Activated naive CD4-positive, alpha-beta T cell treated with anti-CD3 and anti-CD28 coated beads, Interleukin-2, amount 50 U/mL, for 24 hours (primary cell): ENCODE results near the gene BTNL3.
A peak's percentile ranks its signal among the peaks of the same experiment; 100 is the strongest.
"Not testable (repeated sequence)": the region's sequence is repeated elsewhere in the genome, so short reads cannot be mapped to it uniquely, and the experiment has no call there.

Experiments
- H3K27ac Mint-ChIP-seq: one replicate; pipeline ENCODE4 v1.8.0; 2021; ENCODE audit warnings: mild to moderate bottlenecking, mixed read lengths
- H3K27me3 Mint-ChIP-seq: one replicate; pipeline ENCODE4 v1.8.0; 2021; ENCODE audit warnings: mixed read lengths
- H3K36me3 Mint-ChIP-seq: one replicate; pipeline ENCODE4 v1.8.0; 2021; ENCODE audit warnings: mixed read lengths
- H3K4me1 Mint-ChIP-seq: one replicate; pipeline ENCODE4 v1.8.0; 2021; ENCODE audit warnings: mixed read lengths
- H3K4me3 Mint-ChIP-seq: one replicate; pipeline ENCODE4 v1.8.0; 2021; ENCODE audit warnings: mild to moderate bottlenecking, mixed read lengths
- H3K9me3 Mint-ChIP-seq: one replicate; pipeline ENCODE4 v1.8.0; 2021; ENCODE audit warnings: mixed read lengths

BTNL3 gene

DNA sequence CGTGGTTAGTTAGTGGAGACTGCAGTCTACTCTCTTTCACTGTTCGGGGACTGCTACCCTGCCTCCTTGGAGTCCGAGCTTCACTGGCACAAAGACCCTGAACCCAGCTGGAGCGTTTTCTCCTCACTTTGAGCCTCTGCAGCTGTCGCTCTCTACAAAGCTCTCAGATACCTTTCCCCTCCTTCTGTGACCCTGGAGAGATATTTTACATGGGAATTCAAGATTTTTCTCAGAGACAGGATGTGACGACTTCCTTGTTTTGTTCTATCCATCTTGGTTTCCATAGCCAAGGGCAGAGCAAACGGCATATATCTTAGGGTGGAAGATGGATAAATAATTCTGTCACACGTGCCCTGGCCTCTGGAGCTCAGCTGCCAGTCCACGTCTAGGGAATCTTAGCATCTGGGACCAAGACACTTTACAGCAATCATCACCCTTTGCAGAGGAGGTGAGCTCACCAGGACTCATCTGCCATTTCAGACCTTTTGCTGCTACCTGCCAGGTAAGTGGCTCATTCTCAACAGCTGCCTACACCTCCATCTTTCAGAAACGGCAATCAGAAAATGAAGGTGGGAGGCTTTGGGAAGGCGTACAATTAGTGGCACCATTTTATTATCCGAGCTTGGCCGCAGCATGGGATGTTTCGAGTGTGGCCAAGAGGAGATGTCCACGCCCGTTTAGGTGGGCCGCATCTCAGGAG, 51.4 kb downstream of the BTNL3 start, which contains the start of gene BTNL9:
Gene BTNL9, plus strand, starts transcription at position 336 of the 700 bp plus-strand sequence. CDS start 5,224 bp downstream, outside the sequence.
- Mint-ChIP-seq H3K27me3 (peaks cover 18% of the 10 kb centered on the region), H3K4me3 (no peak within 1 kb of the TSS), H3K36me3 (no peaks in the 10 kb centered on the region), H3K27ac (no peak within 1 kb of the TSS), H3K4me1 (no peaks in the 10 kb centered on the region), H3K9me3 (no peaks in the 10 kb centered on the region)

DNA sequence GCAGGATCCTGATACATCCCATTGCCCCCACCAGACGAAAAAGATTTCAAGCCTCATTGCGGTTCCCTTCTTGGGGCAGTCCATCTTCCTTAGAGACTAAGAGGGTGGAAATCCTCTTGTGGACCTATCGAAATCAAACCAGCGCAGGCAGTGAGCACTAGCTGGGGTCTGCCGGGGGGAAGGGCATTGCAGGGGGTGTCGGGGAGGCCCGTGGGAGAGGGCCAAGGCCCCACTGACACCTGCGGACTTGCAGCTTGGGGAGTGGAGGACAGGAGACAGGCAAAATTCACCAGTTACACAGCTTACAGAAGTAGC, 51.9 kb downstream of the BTNL3 start:
- H3K4me3 Mint-ChIP-seq, result no peak overlapping the region
- no peaks in the 10 kb centered on the region for H3K4me1 Mint-ChIP-seq
- no peak overlapping the region for H3K27ac Mint-ChIP-seq
- H3K36me3 Mint-ChIP-seq, result no peaks in the 10 kb centered on the region
- no peaks in the 10 kb centered on the region for H3K9me3 Mint-ChIP-seq
- H3K27me3 Mint-ChIP-seq, result peaks cover 18% of the 10 kb centered on the region

DNA sequence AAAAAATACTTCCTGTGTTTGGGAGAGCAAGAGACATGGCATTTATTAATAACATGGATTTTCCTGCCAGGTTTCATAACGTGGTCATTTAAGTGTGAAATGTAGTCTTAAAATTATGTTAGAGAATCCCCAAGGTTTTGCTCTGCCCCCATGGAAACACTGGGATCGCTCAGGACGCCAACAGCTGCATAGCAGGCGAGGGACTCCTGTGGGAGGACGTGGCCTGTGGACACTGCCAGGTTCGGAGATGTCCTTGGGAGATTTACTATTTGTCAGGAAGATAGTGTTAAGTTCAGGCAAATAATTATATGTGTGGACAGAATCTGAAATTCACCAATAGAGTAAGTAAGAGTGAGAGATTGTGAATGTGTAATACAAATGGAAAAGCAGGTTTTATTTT, 52.4 kb downstream of the BTNL3 start:
- Mint-ChIP-seq H3K27me3 (peaks cover 18% of the 10 kb centered on the region), H3K4me3 (no peak overlapping the region), H3K9me3 (no peaks in the 10 kb centered on the region), H3K36me3 (no peaks in the 10 kb centered on the region), H3K4me1 (no peaks in the 10 kb centered on the region), H3K27ac (no peak overlapping the region)

GRCh38 chr5:181042036-181042713, 53.5 kb downstream of the BTNL3 start:
- Mint-ChIP-seq H3K27ac (no peak overlapping the region), H3K4me3 (no peak overlapping the region), H3K9me3 (no peaks in the 10 kb centered on the region), H3K27me3 (peaks cover 18% of the 10 kb centered on the region), H3K4me1 (no peaks in the 10 kb centered on the region), H3K36me3 (no peaks in the 10 kb centered on the region)

DNA sequence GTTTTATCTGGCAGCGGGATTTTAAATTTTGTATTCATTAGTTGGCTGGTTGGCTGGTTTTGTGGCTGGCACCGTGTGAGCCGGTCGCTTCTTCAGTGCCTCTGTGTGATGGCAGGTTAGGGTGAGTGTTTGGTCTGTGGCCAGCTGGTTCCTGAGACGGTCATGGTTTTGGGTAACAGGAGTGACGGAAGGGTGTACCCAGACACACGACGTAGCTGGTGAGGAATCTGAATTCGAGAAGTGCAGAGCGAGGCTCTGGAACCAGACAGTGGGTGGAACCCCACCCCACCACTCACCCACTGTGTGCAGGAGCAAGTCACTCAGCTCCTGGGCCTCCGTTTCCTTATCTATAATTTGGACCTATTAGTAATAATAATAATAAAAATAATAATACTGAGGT, 54.1 kb downstream of the BTNL3 start:
- peaks cover 20% of the 10 kb centered on the region for H3K27me3 Mint-ChIP-seq
- H3K4me3 Mint-ChIP-seq, result no peak overlapping the region
- H3K36me3 Mint-ChIP-seq, result no peaks in the 10 kb centered on the region
- no peak overlapping the region for H3K27ac Mint-ChIP-seq
- H3K9me3 Mint-ChIP-seq, result no peaks in the 10 kb centered on the region
- no peaks in the 10 kb centered on the region for H3K4me1 Mint-ChIP-seq

DNA sequence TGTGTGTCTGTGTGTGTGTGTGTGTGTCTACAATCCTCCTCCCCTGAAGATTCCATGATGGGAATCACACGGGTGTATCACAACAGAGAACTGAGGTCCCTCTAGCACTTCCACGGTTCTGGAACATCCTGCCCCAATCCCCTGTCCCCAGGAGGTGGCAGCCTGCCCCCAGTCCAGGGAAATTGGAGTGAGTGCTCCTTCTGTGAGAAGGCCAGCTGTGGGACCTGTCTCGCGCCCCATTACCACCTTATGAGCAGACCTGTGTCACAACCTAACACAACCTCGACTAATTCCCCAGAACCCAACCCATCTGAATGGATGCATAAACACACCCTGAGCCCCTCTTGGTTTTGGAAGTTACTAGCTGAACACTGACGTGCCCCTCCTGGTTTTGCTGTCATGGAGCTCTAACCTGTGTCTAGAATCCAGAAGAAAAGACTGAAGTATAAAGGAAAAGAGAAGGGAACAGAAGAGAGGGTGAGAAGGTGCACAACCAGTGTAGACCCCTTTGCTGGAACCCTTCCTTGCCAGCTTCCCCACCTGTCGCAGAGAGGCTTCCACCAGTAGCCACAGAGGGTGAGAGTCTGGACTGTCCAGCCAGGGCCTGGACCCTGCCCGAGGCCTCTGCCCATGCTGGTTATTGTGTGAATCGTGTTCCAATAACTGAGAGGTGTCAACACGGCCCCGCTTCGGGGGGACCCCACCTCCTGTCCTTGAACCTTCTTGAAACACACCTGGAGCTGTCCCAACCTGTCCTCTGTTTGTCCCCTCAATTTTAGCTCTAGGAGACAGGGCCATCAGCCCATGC, 54.8 kb downstream of the BTNL3 start:
- peaks cover 27% of the 10 kb centered on the region for H3K27me3 Mint-ChIP-seq

DNA sequence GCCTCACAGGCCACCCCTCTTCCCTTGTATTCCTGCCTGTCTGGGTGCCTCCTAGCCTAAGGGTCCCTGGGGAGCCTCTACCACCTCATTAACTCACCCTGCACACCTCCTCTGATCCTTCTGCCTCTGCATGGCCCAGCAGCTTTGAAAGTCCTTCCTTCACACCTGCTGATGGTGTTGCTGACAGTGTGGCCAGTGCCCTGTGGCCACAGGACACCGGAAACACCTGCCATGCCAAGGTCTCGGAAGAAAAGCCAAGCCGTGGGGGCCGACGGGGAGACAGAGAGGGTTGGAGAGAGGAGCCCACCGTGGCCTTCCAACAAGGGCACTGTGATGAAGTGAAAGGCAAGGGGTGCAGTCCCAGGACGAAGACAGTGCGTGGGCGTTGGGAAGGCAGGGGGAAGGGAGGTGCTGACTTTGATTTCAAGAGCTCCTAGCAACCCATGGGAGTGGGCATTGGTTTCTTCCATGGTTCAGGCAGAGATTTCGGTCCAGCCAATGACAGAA, 55.5 kb downstream of the BTNL3 start:
- no peaks in the 10 kb centered on the region for H3K36me3 Mint-ChIP-seq
- H3K4me3 Mint-ChIP-seq, result no peak overlapping the region
- H3K27me3 Mint-ChIP-seq, result peaks cover 30% of the 10 kb centered on the region
- no peak overlapping the region for H3K27ac Mint-ChIP-seq
- H3K4me1 Mint-ChIP-seq, result no peaks in the 10 kb centered on the region
- no peaks in the 10 kb centered on the region for H3K9me3 Mint-ChIP-seq

More for the DNA sequence above, 54.8 kb downstream of the BTNL3 start:
- Mint-ChIP-seq H3K4me1 (no peaks in the 10 kb centered on the region), H3K27ac (no peak overlapping the region), H3K36me3 (no peaks in the 10 kb centered on the region), H3K9me3 (no peaks in the 10 kb centered on the region), H3K4me3 (no peak overlapping the region)

- Mint-ChIP-seq H3K4me3 (no peak overlapping the region), H3K9me3 (no peaks in the 10 kb centered on the region), H3K27me3 (peaks cover 34% of the 10 kb centered on the region), H3K4me1 (no peaks in the 10 kb centered on the region), H3K27ac (no peak overlapping the region), H3K36me3 (no peaks in the 10 kb centered on the region)
Observed at GRCh38 chr5:181044662-181045305, 56.1 kb downstream of the BTNL3 start.

GRCh38 chr5:181045316-181045715, 56.7 kb downstream of the BTNL3 start:
- no peak overlapping the region for H3K27ac Mint-ChIP-seq
- H3K36me3 Mint-ChIP-seq, result no peaks in the 10 kb centered on the region
- no peaks in the 10 kb centered on the region for H3K9me3 Mint-ChIP-seq
- no peaks in the 10 kb centered on the region for H3K4me1 Mint-ChIP-seq
- H3K4me3 Mint-ChIP-seq, result no peak overlapping the region
- H3K27me3 Mint-ChIP-seq, result peaks cover 38% of the 10 kb centered on the region

DNA sequence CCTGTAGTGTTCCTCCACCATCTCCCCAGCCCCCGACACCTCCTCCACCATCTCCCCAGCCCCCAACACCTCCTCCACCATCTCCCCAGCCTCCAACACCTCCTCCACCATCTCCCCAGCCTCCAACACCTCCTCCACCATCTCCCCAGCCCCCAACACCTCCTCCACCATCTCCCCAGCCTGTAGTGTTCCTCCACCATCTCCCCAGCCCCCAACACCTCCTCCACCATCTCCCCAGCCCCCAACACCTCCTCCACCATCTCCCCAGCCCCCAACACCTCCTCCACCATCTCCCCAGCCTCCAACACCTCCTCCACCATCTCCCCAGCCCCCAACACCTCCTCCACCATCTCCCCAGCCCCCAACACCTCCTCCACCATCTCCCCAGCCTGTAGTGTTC, 57.2 kb downstream of the BTNL3 start:
- not testable (repeated sequence) for H3K4me3 Mint-ChIP-seq, H3K27ac Mint-ChIP-seq, H3K9me3 Mint-ChIP-seq, H3K36me3 Mint-ChIP-seq, H3K4me1 Mint-ChIP-seq
- H3K27me3 Mint-ChIP-seq, result peaks cover 40% of the 10 kb centered on the region

- Mint-ChIP-seq H3K27me3 (peaks cover 44% of the 10 kb centered on the region), H3K4me1 (peaks cover 5% of the 10 kb centered on the region), H3K9me3 (no peaks in the 10 kb centered on the region), H3K36me3 (no peaks in the 10 kb centered on the region), H3K27ac (no peak overlapping the region), H3K4me3 (no peak overlapping the region)
Observed at GRCh38 chr5:181047288-181047687, 58.6 kb downstream of the BTNL3 start.

DNA sequence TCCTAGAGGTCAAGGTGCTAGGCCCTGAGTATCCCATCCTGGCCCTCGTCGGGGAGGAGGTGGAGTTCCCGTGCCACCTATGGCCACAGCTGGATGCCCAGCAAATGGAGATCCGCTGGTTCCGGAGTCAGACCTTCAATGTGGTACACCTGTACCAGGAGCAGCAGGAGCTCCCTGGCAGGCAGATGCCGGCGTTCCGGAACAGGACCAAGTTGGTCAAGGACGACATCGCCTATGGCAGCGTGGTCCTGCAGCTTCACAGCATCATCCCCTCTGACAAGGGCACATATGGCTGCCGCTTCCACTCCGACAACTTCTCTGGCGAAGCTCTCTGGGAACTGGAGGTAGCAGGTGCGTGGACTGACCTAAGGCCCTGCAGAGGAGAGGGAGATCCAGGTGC, 59.3 kb downstream of the BTNL3 start:
- Mint-ChIP-seq H3K9me3 (no peaks in the 10 kb centered on the region), H3K4me3 (no peak overlapping the region), H3K27me3 (peaks cover 46% of the 10 kb centered on the region), H3K36me3 (no peaks in the 10 kb centered on the region), H3K4me1 (peaks cover 6% of the 10 kb centered on the region), H3K27ac (no peak overlapping the region)

DNA sequence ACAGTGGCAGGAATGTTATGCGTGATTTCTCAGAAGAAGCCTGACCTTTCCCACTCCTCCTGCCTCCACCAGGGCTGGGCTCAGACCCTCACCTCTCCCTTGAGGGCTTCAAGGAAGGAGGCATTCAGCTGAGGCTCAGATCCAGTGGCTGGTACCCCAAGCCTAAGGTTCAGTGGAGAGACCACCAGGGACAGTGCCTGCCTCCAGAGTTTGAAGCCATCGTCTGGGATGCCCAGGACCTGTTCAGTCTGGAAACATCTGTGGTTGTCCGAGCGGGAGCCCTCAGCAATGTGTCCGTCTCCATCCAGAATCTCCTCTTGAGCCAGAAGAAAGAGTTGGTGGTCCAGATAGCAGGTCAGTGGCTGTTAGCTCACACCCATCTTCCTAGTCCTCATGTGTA, 61.4 kb downstream of the BTNL3 start:
- H3K27me3 Mint-ChIP-seq, result peaks cover 47% of the 10 kb centered on the region
- H3K4me1 Mint-ChIP-seq, result peaks cover 18% of the 10 kb centered on the region
- no peaks in the 10 kb centered on the region for H3K9me3 Mint-ChIP-seq
- H3K4me3 Mint-ChIP-seq, result no peak overlapping the region
- H3K36me3 Mint-ChIP-seq, result no peaks in the 10 kb centered on the region
- H3K27ac Mint-ChIP-seq, result no peak overlapping the region

DNA sequence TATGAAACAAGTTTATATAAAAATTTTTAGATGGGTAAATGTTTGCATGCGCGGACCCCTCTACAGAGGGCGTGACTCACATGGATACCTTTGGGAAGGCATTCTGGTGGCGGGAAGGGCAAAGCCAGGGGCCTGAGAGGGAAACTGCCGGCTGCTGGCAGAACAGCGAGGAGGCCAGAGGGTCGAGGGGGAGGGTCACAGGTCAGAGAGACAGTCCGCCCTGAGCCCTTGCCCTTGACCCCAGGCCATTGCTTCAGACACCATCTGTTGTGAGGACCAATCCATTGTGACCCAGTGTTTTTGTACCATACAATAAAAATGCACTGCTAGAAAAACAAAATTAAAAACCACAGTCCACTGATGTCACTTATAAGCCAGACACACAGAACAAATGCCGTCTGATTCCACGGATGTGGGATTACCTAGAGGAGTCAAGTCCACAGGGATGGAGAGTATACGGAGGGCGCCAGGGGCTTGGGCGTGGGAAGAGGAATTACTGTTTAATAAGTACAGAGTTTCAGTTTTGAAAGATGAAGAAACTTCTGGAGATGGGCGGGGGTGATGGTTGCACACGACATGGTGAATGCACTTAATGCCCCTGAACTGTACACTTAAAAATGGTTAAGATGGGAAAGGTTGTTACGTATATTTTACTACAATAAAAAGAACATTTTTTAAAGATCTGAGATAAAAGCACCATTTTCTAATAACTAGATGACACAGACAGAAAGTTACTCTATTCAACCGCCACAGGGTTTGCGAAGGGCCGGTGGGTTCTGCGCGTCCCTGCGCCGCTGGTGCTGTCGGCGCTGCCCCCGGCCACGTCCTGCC, 63.4 kb downstream of the BTNL3 start:
- no peaks in the 10 kb centered on the region for H3K36me3 Mint-ChIP-seq
- peaks cover 62% of the 10 kb centered on the region for H3K27me3 Mint-ChIP-seq
- no peaks in the 10 kb centered on the region for H3K9me3 Mint-ChIP-seq
- H3K27ac Mint-ChIP-seq, result no peak overlapping the region
- peak overlapping the region; percentile 85 for H3K4me3 Mint-ChIP-seq
- peaks cover 18% of the 10 kb centered on the region for H3K4me1 Mint-ChIP-seq
